GM19372 (cell line): Measurements from ENCODE around the gene NCKAP5.
"Not testable (repeated sequence)": the region's sequence is repeated elsewhere in the genome, so short reads cannot be mapped to it uniquely, and the experiment has no call there.

Source experiments
- ATAC-seq: cut with Tn5 transposase; IDR thresholded peaks from one replicate; pipeline ENCODE4 v1.9.1; 2021; ENCODE audit warnings: mild to moderate bottlenecking, low read depth, moderate library complexity; ENCODE audit not compliant: unreplicated experiment

NCKAP5 gene

DNA sequence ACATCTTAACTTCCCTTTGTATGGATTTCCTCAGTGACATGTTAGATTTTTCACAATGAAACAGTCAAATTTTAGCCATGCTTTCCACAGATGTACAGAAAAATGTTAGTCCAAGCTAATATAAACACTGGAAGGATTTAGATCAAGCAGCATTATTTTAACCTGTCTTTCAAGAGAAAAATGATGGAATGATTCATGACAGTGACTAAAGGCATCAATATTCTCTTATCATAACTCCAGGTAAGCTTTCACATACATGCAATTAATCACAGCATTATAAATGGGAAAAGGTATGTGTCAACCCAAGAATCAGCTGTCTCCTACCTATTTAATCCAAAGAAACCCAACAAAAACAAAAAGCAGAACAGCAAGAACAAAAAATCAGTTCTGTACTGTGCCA lies 92.7 kb downstream of the NCKAP5 start:
- no peak for ATAC-seq

DNA sequence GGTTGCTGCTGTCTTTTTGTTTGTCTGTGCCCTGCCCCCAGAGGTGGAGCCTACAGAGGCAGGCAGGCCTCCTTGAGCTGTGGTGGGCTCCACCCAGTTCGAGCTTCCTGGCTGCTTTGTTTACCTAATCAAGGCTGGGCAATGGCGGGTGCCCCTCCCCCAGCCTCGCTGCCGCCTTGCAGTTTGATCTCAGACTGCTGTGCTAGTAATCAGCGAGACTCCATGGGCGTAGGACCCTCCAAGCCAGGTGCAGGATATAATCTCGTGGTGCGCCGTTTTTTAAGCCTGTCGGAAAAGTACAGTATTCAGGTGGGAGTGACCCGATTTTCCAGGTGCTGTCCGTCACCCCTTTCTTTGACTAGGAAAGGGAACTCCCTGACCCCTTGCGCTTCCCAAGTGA lies 97.8 kb downstream of the NCKAP5 start:
- not testable (repeated sequence) for ATAC-seq

DNA sequence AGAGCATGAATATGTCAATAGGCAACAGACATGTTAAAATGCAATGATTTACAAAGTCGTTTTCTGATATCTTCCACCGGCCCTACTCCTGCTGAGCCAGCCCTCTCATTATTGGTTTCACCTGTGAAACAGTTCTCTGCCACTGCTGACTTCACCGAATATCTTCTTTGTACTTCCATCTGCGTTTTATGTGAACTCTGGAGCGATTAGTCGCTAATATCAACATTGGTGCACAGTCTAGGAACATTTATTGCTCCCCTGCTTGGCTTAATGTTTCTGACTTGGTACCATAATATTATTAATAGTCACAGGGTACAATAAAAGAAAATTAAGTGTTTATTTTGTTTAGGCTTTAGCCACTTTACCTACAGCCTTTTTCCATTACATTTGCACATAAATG lies 105.5 kb downstream of the NCKAP5 start:
- no peak for ATAC-seq

DNA sequence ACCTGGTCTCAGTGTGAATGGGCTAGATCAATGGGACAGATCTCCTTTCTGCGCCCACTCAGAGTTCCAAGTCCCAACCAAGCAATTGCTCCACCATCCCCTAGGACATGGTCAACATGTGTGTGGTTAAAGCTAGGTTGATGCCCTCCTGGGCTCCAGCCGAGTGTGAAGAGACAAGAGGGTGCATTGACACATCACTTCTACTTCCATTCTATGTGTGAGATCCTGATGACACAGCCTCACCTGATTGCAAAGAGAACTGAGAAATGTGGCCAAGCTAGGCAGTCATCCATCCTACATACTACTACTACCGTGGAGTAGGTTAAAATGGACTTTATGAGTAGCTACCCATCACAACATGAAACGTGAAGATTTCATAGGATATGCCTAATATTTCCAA lies 106.8 kb downstream of the NCKAP5 start:
- no peak for ATAC-seq

DNA sequence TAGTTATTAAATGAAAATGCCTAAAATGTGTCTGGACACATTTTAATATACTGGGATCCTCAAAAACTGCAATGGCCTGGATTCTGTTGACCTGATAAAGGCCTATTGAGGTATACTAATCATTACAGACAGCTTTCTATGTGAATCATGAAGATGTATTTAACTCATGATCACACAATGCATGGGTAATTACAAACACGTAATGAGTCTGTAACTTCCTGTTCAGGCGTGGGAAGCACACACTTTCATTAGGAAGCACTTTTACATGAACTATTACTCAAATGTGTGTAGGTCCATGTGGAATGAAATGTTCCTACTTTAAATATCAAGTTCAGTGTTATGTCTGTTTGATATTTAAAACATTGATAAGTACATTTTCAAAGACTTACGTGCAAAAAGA lies 108.7 kb downstream of the NCKAP5 start:
- ATAC-seq, result no peak

DNA sequence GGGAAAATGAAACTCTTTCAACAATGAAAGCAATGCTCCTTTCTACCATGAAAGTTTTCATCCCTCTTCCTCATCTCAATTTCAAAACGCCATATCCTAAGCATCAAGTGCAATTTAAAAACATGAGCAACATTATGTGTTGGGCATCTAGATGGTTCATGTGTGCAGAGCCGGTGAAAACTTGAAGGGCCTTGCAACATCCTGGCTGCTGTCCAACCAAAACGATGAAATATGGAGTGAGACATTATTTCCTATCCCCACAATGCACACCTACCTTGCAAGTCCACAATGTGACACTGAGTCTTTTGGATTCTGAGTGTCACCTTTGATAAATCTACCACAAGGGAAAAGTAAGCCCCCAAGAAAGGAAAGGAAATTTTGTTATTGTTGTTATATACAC lies 110.0 kb downstream of the NCKAP5 start:
- ATAC-seq, result no peak

DNA sequence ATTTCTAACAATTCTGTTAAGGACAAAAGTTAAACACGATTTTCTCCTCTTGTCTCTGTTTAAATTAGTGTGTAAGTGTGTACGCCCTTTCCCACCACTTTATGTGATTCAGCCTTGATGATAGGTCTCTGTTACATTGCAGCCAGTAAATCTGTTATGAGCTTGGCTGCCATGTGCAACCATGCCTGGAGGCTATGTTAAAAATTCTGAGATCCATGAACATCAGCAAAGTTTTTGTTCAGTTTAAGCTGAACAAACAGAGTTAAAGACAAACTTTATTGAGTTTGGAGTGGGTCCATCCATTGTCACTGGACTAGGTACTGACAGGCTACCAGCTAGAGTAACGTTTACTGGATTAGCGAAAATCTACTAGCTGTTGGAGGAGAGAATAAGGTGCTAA lies 110.4 kb downstream of the NCKAP5 start:
- no peak for ATAC-seq

DNA sequence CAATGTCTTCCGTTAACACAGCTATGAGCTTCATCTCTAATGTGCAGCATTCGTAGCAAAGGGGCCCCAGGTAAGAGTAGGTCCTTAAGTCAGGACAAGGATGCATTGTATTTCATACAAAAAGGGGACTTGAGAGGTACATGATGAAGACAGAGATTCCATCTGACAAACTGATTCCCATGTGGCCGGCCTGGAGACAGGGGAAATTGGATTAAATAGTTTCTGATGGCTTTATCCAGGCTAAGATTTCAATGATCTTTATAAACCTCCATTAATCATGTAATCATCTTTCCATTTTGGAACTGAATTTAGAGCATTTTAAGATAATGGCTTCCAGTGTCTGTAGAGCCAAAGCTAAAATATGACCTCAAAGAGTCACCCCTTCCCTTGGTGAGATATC lies 111.3 kb downstream of the NCKAP5 start:
- no peak for ATAC-seq

DNA sequence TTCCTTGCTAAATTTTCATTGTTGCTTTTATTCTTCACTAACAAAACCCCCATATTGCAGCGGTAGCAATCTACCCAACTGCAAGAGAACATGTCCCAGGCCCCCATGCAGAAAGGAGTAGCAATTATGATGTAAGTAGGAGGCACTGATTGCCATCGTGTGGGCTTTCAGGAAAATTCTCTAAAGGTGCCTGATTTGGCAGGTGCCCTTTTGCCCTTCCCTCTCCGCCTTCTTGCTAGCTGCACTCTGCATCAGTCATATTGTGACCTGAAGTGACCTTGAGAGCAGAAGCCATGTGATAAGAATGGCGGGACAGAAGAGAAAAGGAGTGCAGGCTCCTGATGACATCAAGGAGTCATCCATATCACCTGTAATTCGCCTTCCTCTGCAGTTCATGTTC lies 112.1 kb downstream of the NCKAP5 start:
- no peak for ATAC-seq

DNA sequence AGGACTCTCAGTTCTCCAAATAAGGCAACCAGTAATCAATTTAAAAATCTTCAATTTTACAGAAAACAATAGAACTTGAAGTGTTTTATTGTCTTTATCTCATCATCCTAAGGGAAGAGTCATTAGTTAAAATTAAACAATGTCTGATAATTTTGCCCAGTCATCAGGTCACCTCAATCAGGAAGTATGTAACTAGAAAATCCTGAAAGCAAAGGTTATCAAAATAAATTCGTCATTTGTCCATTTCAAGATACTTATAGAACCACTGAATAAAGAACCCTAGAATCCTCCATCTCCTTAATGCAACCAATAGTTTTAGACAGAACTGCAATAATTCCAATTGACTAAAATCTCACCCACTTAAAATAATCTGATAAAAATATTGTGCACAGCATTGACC lies 115.2 kb downstream of the NCKAP5 start:
- ATAC-seq, result no peak

DNA sequence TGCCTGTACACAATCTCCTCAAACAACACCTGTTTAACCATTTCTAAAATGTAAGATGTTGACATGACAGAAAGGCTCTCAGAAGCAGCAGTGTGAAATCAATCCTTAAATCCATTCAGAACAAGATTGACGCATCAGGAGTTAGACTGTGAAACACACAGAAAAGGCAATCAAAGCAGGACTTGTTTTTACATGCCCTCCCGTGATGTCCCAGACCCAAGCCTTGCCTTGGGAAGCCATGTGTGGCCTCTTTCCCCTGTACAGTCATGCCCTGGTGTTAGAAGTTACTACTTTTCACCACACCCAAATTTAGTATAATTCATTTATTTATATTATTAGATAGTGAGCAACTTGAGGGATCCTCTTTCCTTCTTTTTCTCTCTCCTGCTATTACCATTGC lies 115.7 kb downstream of the NCKAP5 start:
- ATAC-seq, result no peak

DNA sequence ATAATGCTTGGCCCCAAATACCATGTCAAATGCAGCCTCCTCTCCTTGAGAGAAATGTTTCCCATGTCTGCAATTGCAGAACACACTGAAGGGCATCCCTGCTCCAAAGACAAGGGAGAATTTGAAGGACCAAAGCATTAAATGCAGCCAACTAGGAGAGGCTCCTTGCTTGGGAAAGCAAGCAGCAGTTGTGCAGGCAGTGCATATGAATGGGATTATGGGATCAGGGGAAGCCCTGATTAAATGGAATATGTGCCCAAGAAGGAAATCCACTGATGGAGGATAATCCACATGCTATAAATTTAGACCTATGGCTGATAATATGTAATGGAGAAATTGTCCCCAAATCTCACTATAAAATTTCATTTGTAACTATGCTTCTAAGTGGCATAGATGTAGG lies 116.1 kb downstream of the NCKAP5 start:
- no peak for ATAC-seq

DNA sequence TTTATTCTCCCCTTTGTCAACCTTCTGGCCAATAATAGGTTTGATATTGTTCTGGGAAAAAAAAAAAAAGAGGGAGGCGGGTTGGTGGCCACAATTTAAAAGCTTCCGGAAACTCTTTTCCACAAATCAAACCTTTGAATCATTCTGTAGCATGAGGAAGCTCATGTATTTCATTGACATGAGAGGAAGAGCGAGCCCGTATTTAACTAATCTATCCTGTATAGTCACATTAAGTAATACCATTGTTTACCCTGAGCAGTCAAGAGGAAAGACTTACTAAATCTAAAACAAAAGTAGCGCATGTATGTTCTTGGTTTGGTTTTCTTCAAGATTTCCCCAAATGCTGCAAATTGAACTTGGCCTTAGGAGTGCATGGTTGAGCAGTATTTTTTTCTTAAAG lies 120.1 kb downstream of the NCKAP5 start:
- ATAC-seq, result no peak

DNA sequence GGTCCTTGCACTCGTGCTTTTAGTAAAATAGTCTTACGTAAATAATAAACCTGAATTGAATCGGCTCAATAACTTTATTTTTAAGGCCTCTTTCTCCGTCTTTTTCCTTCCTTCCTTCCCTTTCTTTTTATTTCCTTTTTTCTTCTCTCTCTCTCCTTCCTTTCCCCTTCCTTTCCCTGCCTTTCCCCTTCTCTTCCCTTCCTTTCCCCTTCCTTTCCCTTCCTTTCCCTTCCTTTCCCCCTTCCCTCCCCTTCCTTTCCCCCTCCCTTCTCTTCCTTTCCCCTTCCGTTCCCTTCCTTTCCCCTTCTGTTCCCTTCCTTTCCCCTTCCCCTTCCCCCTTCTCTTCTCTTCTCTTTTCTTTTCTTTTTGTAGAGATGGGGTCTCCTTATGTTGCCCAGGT lies 121.0 kb downstream of the NCKAP5 start:
- ATAC-seq, result no peak

DNA sequence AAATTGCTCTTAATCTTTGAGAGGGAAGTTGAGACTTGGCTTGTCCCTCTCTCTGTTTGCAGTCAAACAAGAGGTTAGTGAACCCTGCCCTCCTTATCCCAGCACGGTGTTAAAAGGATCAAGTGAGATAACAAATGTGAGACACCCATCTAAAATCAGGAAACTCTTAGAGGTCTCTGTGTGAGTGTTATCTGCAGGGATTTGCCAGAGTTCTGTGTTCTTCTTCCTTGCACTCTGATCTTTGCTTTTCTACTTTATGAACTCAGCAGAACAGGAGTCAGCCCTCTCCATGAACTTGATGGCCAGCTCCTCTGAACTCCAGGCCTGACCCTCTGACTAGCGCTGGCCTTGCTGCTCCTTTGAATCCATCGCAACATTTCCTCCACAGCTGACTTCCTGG lies 123.8 kb downstream of the NCKAP5 start:
- ATAC-seq, result no peak

DNA sequence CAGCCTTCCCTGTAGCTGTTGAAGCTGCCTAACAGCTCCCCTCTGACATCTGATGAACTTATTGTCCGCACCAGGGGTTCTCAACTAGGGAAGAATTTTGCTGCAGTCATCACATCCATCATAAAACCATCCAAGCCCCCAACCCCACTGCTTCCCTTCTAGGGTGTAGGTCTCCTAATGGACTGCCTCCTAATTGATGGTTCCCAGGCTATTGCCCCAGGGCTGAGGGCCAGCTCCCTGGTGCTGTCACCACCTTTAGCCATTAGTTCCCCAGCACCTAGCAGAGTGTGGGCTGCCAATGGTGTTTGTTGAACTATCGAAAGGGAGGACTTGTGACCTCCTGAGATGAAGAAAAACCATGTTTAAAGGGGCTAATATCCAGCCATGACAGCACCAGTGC lies 125.9 kb downstream of the NCKAP5 start:
- no peak for ATAC-seq

DNA sequence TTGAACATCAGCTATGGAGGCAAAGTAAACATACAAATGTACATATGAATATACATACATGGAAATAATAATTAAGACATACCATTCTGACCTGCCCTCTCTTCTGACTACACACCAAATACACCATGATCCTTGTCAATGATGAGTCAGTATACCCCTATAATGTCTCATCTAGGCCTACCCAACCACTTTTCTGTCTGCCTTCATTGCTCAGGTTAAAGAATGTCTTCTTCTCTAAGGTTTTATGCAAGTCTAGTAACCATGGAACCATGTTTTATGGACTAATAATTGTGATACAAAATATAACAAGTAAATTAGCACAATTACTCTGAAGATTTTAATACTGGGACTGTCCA lies 128.7 kb downstream of the NCKAP5 start:
- ATAC-seq, result no peak

DNA sequence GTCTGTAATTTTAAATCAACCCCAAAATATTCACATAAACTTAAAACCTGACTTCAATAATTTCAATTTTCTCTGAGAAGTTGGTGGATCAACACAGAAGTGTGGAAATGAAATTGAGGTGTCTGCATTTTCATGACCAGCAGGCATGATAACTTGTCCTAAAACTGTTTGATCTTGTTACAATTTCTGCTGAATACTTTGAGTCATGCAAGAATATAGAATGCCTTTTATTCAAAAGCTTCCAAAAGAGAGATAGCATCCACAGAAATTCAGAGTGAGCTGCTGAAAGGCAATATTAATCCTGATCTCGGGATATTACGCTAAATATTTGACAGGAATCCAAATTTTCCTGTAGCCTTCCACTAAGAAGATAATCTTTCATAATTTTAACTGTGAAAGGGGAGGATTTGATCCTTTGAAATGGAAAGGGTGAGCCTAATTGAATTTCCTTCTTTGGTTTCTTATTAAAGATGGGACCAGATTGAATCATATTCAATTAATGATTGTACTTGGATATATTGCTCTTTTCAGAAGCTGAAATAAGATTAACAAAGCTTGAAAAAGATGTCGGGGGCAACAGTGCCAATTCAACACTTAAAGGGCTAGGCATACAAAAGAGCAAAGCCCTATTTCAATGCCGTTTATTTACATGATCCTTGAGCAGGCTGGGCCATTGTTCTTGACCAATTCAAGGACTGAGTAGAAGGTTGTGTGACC lies 129.3 kb downstream of the NCKAP5 start:
- ATAC-seq, result no peak

DNA sequence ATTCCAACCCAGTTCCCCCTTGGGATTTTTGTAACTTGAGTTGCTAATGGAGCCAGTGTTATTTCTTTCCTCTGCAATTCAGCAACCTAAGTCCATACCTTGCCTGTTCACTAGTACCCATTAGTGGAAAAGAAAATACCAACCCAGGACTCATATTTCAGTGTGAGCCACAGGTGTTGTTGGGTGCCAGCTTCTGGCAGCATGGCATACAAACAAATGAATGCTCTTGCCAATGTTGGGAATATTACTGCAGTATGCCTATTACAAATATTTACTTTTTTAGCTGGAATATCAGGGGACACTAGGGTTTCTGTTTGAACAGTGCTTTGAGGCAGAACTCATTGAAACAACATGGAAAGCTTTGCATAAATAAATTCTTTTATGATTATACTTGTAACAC lies 130.2 kb downstream of the NCKAP5 start:
- no peak for ATAC-seq

DNA sequence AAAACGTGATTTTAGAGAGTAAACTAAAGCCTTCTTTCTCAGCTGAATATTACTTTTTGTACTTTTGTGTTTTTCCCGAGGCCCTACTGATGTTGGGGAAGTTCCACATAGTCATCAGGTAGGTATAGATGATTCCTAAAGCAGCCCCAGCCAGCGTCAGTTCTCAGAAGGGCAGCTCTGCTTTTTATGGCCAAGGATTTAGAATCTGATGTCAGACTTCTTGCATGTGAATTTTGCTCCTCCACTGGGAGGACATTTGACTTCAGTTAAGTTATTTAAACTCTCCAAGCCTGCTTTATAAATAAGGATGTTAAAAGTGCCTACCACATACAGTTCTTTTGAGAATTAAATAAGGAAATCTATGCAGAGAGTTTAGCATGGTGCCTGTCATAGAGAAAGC lies 130.8 kb downstream of the NCKAP5 start:
- ATAC-seq, result no peak

DNA sequence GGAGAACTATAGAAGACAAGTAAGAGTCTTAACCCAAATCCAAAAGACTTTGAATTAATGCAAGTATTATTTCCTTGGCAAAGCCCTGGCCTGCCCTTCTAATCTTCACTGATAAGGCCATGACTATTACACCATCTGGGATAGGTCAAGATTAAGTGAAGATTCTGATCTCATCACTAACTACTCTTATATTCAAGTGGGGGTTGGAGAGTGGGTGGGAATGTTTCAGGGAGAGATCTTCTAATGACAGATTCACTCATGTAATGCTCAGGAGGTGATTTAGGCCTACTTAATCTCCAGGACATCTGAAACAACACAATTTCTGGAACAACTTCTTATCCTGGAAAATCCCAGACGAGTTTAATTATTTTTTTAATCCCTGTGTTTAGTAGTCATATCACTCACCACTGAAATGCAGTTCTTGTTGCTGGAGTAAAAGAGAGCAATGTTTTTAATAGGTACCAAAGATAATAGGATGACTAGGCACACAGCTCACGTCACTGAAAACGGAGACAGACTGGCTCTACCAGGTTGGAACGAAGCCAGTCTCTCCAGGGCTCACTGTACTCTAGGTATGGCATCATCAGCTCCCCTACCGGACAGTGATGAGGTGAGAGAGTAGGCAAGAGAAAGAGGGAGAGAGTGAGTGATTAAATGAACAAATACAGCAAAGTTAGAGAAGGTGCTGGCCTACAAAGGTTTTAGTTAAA lies 133.1 kb downstream of the NCKAP5 start:
- no peak for ATAC-seq
